Hepatocyte (in vitro differentiated cells): ENCODE measurements around the gene TRIM14. TPM values are rescaled to one million over a fixed set of nuclear protein-coding genes. Genes with fewer than 3 reads are reported as not detected.
"Not testable (repeated sequence)": the region's sequence is repeated elsewhere in the genome, so short reads cannot be mapped to it uniquely, and the experiment has no call there.

Experiments used
- DNase-seq: peaks from one replicate; pipeline ENCODE4 v3.0.0-alpha.2; 2016; ENCODE audit warnings: low spot score
- H2AFZ ChIP-seq: fragments of 200-600 bp; sonication (generic); 2 replicates; pipeline ENCODE4 v1.6.0; 2016; ENCODE audit warnings: antibody characterized with exemption, mild to moderate bottlenecking
- H3K27ac ChIP-seq: fragments of 200-600 bp; sonication (generic); 2 replicates; pipeline ENCODE4 v1.5.1; 2016; ENCODE audit warnings: mild to moderate bottlenecking
- H3K27me3 ChIP-seq: fragments of 200-600 bp; sonication (generic); 2 replicates; pipeline ENCODE4 v1.6.1; 2016
- H3K36me3 ChIP-seq: fragments of 200-600 bp; sonication (generic); replicated peaks from 2 replicates; pipeline ENCODE4 v1.5.1; 2016; ENCODE audit warnings: low read depth; ENCODE audit not compliant: insufficient read depth
- H3K4me1 ChIP-seq: fragments of 200-600 bp; sonication (generic); 2 replicates; pipeline ENCODE4 v1.5.1; 2016; ENCODE audit warnings: mild to moderate bottlenecking, moderate library complexity; ENCODE audit not compliant: insufficient read depth
- H3K4me2 ChIP-seq: fragments of 200-600 bp; sonication (generic); 2 replicates; pipeline ENCODE4 v1.6.0; 2016
- H3K4me3 ChIP-seq: fragments of 200-600 bp; sonication (generic); 2 replicates; pipeline ENCODE4 v1.5.1; 2016; ENCODE audit warnings: mild to moderate bottlenecking
- H3K79me2 ChIP-seq: fragments of 200-600 bp; sonication (generic); 2 replicates; pipeline ENCODE4 v1.6.0; 2017; ENCODE audit warnings: mild to moderate bottlenecking
- H3K9me2 ChIP-seq: fragments of 200-600 bp; sonication (generic); replicated peaks from 2 replicates; pipeline ENCODE4 v1.6.0; 2017; ENCODE audit warnings: mild to moderate bottlenecking; ENCODE audit not compliant: insufficient read depth
- H3K9me3 ChIP-seq: fragments of 200-600 bp; sonication (generic); 2 replicates; pipeline ENCODE4 v1.5.1; 2016; ENCODE audit warnings: low read depth, mild to moderate bottlenecking
- H4K20me1 ChIP-seq: fragments of 200-600 bp; sonication (generic); 2 replicates; pipeline ENCODE4 v1.6.0; 2016; ENCODE audit warnings: mild to moderate bottlenecking; ENCODE audit not compliant: insufficient read depth, poor library complexity, severe bottlenecking
- CTCF ChIP-seq: fragments of 200-600 bp; sonication (generic); IDR thresholded peaks from 2 replicates; pipeline ENCODE4 v1.5.1; 2016; ENCODE audit warnings: antibody characterized with exemption, mild to moderate bottlenecking; ENCODE audit not compliant: poor library complexity
- EZH2 ChIP-seq: fragments of 200-600 bp; sonication (generic); IDR thresholded peaks from 2 replicates; pipeline ENCODE4 v1.6.1; 2016; ENCODE audit warnings: antibody characterized with exemption, mild to moderate bottlenecking, borderline replicate concordance
- EZH2phosphoT487 ChIP-seq: fragments of 200-600 bp; sonication (generic); IDR thresholded peaks from one replicate; pipeline ENCODE4 v1.6.1; 2018; ENCODE audit warnings: antibody characterized with exemption, mild to moderate bottlenecking, low read depth, moderate library complexity; ENCODE audit not compliant: unreplicated experiment, severe bottlenecking
- WGBS: methylation state at CpG from one replicate; pipeline ENCODE4 v1.1.6; 2016; ENCODE audit warnings: low lambda C conversion rate; ENCODE audit errors: missing lambda C conversion rate; 5-methylcytosine and 5-hydroxymethylcytosine counted together
- polyA plus RNA-seq: library from polyadenylated mRNA; unstranded; fragments of >200 nt; fragmentation: Nextera tagmentation; extraction: Ambion mirVana; gene quantifications from 2 replicates; pipeline ENCODE4 v1.2.1, GENCODE V29; 2016
- total RNA-seq: library from RNA; depleted of rRNA; stranded (reverse); fragments of >200 nt; gene quantifications from 2 replicates; pipeline ENCODE4 v1.2.3, GENCODE V29; 2014

TRIM14 gene
- total and polyA plus RNA-seq, 2 experiments from 2014 or later = 8.1 to 10.0 TPM

- Histone ChIP-seq H3K9me3 (no peaks in the 10 kb centered on the region), H3K27me3 (no peaks in the 10 kb centered on the region), H3K27ac (no peak overlapping the region), H3K9me2 (no peaks in the 10 kb centered on the region), H3K79me2 (no peaks in the 10 kb centered on the region), H3K4me1 (no peaks in the 10 kb centered on the region), H3K4me3 (no peak overlapping the region), H2AFZ (no peak overlapping the region), H3K36me3 (no peaks in the 10 kb centered on the region), H3K4me2 (no peak overlapping the region), H4K20me1 (no peaks in the 10 kb centered on the region)
- 94% methylated on average over 15 of the region's 15 CpGs for whole genome bisulfite sequencing
- DNase-seq = no peak
- TF ChIP-seq EZH2phosphoT487 (no peak), CTCF (no peak), EZH2 (no peak)
Observed at GRCh38 chr9:98124637-98125426, 5.8 kb upstream of the TRIM14 start.

- H3K4me1 ChIP-seq, H3K27me3 ChIP-seq, H3K9me3 ChIP-seq, H3K36me3 ChIP-seq, H2AFZ ChIP-seq, H3K9me2 ChIP-seq, H4K20me1 ChIP-seq, DNase-seq, H3K79me2 ChIP-seq, H3K4me3 ChIP-seq, H3K27ac ChIP-seq, H3K4me2 ChIP-seq: not testable (repeated sequence)
- WGBS = 91% methylated on average over 13 of the region's 13 CpGs
Observed at GRCh38 chr9:98124091-98124490, 5.1 kb upstream of the TRIM14 start.

GRCh38 chr9:98121058-98121457 is 2.0 kb upstream of the TRIM14 start:
- peak overlapping the region; percentile 65 for H3K27ac ChIP-seq
- no peak overlapping the region for H2AFZ ChIP-seq
- no peaks in the 10 kb centered on the region for H3K9me2 ChIP-seq
- H3K4me2 ChIP-seq = peak overlapping the region; percentile 27
- DNase-seq = no peak
- H3K9me3 ChIP-seq = no peaks in the 10 kb centered on the region
- peaks cover 12% of the 10 kb centered on the region for H3K4me1 ChIP-seq
- 75% methylated on average over 3 of the region's 3 CpGs for WGBS
- H3K36me3 ChIP-seq = no peaks in the 10 kb centered on the region
- no peaks in the 10 kb centered on the region for H4K20me1 ChIP-seq
- TF ChIP-seq EZH2 (no peak), EZH2phosphoT487 (no peak), CTCF (no peak)
- no peaks in the 10 kb centered on the region for H3K27me3 ChIP-seq
- no peak overlapping the region for H3K4me3 ChIP-seq
- H3K79me2 ChIP-seq = peaks cover 6% of the 10 kb centered on the region

- Histone ChIP-seq H3K79me2 (peaks cover 8% of the 10 kb centered on the region), H3K4me2 (peak overlapping the region; percentile 27), H3K4me1 (peaks cover 12% of the 10 kb centered on the region), H3K4me3 (no peak overlapping the region), H3K9me2 (no peaks in the 10 kb centered on the region), H3K9me3 (no peaks in the 10 kb centered on the region), H3K27me3 (no peaks in the 10 kb centered on the region), H3K36me3 (no peaks in the 10 kb centered on the region), H4K20me1 (no peaks in the 10 kb centered on the region), H3K27ac (peak overlapping the region; percentile 65), H2AFZ (no peak overlapping the region)
- no peak for TF ChIP-seq CTCF
- no peak for TF ChIP-seq EZH2phosphoT487
- TF ChIP-seq EZH2 = no peak
- WGBS = 85% methylated on average over 3 of the region's 3 CpGs
- DNase-seq = peak; percentile 54
Observed at GRCh38 chr9:98120476-98120875, 1.5 kb upstream of the TRIM14 start.
